Measurements from ENCODE around the gene PSMD6.

DNA sequence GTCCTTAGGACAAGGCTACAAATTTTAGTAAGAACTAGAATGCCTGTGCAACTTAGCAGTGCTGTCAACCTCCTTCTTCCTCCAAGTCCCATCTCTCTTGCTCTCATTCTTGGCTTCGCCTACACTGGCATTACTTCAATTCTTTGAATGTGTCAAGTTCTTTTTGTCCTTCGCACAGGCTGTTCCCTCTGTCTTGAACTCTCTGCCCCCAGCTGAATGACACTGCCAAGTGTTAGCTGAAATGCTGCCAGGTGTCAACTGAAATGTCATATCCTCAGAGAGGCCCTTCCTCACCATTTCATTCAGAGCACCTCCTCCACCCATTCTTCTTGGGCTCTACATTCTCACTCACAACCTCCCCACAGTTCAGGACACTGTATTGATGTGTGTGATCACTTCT lies 48.8 kb upstream of the PSMD6 start:
- no peak for TF ChIP-seq JUND (IDR thresholded peaks at IDR 0.05; ENCODE audit: low read depth, low read length)
- no peak for TF ChIP-seq RFX5 (IDR thresholded peaks at IDR 0.05; ENCODE audit: low read depth, low read length)
- TF ChIP-seq CEBPB (IDR thresholded peaks at IDR 0.05; ENCODE audit: borderline replicate concordance in 1 of 2, low read depth in 2 of 2, low read length in 2 of 2): no peak
- TF ChIP-seq, protein P1, sequence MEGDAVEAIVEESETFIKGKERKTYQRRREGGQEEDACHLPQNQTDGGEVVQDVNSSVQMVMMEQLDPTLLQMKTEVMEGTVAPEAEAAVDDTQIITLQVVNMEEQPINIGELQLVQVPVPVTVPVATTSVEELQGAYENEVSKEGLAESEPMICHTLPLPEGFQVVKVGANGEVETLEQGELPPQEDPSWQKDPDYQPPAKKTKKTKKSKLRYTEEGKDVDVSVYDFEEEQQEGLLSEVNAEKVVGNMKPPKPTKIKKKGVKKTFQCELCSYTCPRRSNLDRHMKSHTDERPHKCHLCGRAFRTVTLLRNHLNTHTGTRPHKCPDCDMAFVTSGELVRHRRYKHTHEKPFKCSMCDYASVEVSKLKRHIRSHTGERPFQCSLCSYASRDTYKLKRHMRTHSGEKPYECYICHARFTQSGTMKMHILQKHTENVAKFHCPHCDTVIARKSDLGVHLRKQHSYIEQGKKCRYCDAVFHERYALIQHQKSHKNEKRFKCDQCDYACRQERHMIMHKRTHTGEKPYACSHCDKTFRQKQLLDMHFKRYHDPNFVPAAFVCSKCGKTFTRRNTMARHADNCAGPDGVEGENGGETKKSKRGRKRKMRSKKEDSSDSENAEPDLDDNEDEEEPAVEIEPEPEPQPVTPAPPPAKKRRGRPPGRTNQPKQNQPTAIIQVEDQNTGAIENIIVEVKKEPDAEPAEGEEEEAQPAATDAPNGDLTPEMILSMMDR (IDR thresholded peaks at IDR 0.05 in 2 of 3, conservative IDR thresholded peaks at IDR 0.05 in 1 of 3; ENCODE audit: control insufficient read depth in 2 of 3, extremely low read depth in 1 of 3, insufficient read depth in 1 of 3, low read depth in 3 of 3, low read length in 3 of 3): no peak
- TF ChIP-seq TAF1 (IDR thresholded peaks at IDR 0.05; ENCODE audit: borderline replicate concordance, low read depth, low read length): no peak
- no peak for TF ChIP-seq RAD51 (IDR thresholded peaks at IDR 0.05)
- TF ChIP-seq POU2F2 (IDR thresholded peaks at IDR 0.05; ENCODE audit: borderline replicate concordance, low read depth, low read length): no peak
- TF ChIP-seq GABPA (IDR thresholded peaks at IDR 0.05; ENCODE audit: low read depth): no peak
- TF ChIP-seq NFXL1 (IDR thresholded peaks at IDR 0.05; ENCODE audit: borderline replicate concordance): no peak
- no peak for TF ChIP-seq IKZF1 (conservative IDR thresholded peaks at IDR 0.05)
- no peak for TF ChIP-seq EP300 (IDR thresholded peaks at IDR 0.05; ENCODE audit: borderline replicate concordance in 1 of 2, control insufficient read depth in 1 of 2, low read depth in 2 of 2, low read length in 2 of 2)
- TF ChIP-seq BACH1 (IDR thresholded peaks at IDR 0.05; ENCODE audit: borderline replicate concordance): no peak
- no peak for TF ChIP-seq RAD21 (IDR thresholded peaks at IDR 0.05; ENCODE audit: insufficient read depth, low read depth, low read length)
- no peak for TF ChIP-seq POLR2AphosphoS2 (IDR thresholded peaks at IDR 0.05; ENCODE audit: low read depth, low read length)
